ENCODE data around the gene CFD.

Gene CFD

DNA sequence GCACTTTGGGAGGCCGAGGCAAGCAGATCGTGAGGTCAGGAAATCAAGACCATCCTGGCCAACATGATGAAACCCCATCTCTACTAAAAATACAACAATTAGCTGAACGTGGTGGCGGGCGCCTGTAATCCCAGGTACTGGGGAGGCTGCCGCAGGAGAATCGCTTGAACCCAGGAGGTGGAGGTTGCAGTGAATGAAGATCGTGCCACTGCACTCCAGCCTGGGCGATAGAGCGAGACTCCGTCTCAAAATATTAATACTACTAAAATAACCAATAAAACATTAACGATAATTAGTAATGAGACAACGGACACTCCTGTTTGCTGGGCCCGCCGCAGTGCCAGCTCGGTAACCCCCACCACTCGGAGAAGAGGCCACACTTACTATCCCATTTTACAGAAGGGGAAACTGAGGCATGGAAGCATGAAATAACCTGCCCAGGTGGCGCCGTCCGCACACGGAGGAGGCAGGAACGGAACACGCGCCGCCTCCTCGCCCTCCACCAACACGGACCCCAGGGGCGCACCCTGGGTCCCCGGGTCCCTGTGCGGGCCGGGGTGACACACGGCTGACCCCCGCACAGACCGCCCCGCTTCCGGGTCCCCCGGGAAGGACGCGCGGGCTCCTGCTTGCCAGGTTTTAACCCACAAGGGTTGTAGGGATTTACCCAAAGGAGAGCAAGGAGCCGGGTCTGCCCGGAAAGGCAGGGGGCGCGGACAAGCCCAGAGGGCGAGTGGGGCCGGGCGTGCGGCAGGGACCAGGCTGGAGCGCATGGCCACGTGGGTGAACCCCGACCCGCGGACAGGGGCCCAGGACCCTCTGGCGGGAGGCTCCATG, 52.0 kb downstream of the CFD start:
- no peak for DNase-seq

DNA sequence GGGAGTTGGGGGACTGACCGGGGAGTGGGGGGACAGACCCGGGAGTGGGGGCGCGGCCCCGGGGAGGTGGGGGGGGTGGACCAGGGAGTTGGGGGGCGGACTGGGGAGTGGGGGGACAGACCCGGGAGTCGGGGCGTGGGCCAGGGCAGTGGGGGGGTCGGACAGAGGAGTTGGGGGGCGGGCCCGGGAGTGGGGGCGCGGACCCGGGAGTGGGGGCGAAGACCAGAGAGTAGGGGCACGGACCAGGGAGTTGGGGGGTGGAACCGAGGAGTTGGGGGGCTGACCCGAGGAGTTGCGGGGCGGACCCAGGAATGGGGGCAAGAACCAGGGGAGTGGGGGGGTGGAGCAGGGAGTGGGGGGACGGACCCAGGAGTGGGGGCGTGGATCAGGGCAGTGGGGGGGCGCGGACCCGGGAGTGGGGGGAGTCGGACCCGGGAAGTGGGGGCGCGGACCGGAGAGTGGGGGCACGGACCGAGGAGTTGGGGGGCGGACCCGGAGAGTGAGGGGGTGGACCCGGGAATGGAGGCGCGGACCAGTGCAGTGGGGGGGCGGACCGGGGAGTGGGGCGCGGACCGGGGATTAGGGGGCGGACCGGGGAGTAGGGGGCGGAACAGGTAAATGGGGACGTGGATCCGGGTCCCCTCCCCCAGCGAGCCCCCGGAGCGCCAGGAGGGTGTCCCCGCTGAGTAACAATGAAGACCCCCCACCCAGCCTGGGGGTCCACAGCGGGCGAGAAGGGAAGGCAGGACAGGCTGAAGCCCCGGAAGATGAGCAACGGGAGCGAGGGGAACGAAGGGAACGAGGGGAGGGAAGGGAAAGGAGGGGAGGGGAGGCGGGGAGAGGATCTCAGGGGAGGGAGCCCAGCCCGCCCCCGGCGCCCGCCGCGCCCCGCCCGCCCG, 53.0 kb downstream of the CFD start:
- DNase-seq, result no peak

Measured in cerebellar nuclear complex (tissue), 1 donor.